ENCODE data around the gene NEGR1.

NEGR1 gene

DNA sequence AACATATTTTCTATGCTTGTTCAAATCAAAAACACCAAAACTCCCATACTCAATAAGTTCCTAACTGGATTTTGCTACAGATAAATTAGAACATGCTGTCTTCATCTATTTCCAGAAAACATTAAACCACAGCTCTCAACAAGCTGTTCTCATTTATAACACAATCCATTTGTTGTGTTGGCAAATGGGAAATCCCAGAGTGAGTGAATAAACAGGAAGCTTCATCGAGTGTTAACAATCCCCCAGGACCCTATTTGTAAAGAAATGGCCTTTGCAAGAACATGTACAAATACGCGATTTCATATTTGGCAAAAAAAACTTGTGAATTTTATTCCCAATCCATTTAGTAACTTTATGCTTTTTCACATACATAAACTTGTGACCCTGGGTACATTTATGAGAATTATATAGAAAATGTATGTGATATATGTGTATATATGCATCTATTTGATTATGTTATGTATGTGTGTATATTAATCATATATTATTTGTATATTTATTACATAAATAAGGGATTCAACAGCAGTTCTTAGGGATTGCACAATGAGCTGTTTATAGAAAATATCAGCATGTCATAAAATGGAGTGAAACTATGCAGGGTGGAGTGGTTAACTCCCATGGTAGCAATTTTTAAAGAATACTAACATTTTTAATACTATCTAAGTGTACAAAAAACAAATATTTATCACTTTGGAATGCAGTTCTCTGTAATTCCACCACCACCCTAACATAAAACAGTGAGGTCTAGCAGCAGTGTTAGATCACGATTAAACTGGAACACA lies 160.0 kb downstream of the NEGR1 start:
- FAIRE-seq (no peak), DNase-seq (ENCODE audit: insufficient read length, low spot score) (no peak)

DNA sequence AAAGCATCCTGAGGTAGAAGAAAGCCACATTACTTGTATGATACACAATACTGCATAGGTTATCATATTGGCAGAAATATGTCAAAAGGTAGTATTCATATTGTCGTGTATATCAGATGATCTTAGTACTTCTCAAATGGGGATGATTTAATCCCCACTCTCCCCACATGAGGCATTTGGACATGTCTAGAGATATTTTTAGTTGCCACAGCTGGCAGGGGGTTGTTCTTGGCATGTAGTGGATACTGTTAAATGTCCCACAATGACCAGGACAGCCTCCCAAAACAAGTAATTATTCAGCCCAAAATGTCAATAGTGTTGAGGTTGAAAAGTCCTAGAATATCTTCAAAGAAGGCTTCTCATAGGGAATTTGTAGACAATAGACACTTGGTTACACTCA lies 162.8 kb downstream of the NEGR1 start:
- DNase-seq (ENCODE audit: insufficient read length, low spot score) = no peak
- no peak for FAIRE-seq

- DNase-seq (ENCODE audit: insufficient read length, low spot score) (no peak), FAIRE-seq (no peak)
Measured at GRCh38 chr1:72117621-72118020, 164.7 kb downstream of the NEGR1 start.

DNA sequence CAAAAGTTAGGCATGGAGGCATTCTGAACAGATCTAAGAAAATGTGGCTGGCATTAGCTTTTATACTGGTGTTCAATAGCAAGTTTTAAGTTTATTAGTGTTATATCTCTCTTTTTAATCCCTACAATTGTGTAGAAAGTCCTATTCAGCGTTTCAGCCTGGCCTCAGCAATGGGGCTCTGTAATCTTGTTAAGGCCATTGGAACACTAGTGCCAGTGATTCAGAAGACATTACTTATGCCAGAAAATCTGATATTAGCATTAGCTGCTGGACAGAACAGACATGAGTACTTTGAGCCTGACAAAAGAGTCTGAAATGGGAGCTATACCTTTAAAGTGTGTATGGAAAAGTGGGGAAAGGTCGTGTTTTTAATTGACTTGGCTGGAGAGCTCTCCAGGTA lies 167.0 kb downstream of the NEGR1 start:
- no peak for FAIRE-seq
- no peak for DNase-seq (ENCODE audit: insufficient read length, low spot score)

GRCh38 chr1:72111662-72112061 lies 170.7 kb downstream of the NEGR1 start:
- DNase-seq (ENCODE audit: insufficient read length, low spot score) (no peak), FAIRE-seq (no peak)

GRCh38 chr1:72109916-72110315 lies 172.4 kb downstream of the NEGR1 start:
- DNase-seq (ENCODE audit: insufficient read length, low spot score) (no peak), FAIRE-seq (no peak)

DNA sequence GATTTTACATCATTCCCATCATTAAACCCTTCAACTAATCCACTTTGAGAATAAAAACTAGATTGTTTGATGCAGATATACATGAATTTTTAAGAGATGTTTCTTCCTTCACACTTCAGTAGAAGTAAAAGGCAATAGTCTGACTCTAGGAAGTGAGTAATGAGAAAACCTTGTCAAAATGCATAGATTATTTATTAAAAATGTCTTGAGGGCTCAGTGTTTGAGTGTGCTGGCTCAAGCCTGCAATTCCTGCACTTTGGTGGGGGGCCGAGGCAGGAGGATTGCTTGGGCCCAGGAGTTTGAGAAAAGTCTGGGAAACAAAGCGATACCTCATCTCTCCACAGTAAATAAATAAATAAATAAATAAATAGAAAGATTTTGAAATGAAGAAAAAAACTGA lies 177.1 kb downstream of the NEGR1 start:
- FAIRE-seq (no peak), DNase-seq (ENCODE audit: insufficient read length, low spot score) (no peak)

DNA sequence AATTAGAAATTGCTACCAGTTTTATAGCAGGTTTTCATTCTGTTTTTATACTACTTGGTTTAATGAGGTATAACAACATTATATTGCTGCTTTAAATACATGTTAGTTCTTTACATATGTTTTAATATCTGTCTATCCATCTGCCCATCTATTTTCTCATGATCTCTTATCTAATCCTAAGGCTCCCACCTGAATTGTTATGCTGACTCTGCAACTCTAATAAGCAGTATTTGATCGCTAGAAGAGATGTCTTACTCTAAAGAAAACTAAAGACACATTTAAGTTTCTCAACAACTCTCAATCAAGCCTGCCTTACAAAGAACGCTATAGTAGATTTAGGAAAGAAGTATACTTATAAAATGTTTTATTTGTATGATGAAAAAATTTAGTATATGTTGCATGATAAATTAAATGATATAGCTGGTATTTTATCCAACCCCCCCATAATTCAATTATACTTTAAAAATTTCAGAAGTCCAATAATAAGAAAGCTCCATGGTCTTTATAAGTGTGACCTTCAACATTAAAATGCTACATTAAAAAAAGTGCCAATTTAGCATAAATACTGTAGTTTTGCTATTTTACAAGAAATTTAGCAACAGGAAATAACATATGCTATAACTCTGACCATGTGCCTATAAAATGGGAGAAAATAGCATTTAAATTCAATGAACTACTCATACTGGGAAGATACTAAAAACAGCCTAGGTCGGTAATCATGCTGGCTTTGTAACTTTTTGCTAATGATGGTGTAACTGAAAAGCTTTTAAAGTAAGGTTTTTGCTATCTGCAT lies 180.3 kb downstream of the NEGR1 start:
- DNase-seq (ENCODE audit: insufficient read length, low spot score) (no peak), FAIRE-seq (no peak)

DNA sequence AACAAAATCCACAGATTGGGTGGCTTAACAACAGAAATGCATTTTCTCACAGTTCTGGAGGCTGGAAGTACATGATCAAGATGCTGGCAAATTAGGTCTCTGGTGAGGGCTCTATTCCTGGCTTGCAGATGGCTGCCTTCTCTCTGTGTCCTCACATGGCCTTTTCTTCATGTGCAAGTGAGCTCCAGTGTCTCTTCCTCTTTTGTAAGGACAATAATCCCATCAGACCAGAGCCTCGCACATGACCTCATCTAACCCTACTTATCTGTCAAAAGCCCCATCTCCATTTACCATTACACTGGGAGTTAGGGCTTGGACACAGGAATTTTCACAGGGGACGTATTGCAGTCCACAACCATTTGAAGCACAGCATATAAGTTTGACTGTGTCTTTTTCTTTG lies 181.6 kb downstream of the NEGR1 start:
- no peak for DNase-seq (ENCODE audit: insufficient read length, low spot score)

GRCh38 chr1:72097851-72098570 lies 184.3 kb downstream of the NEGR1 start:
- DNase-seq (ENCODE audit: insufficient read length, low spot score) = no peak
- no peak for FAIRE-seq

More for the DNA sequence above, 181.6 kb downstream of the NEGR1 start:
- no peak for FAIRE-seq

GRCh38 chr1:72094209-72094608 lies 188.1 kb downstream of the NEGR1 start:
- no peak for FAIRE-seq
- DNase-seq (ENCODE audit: insufficient read length, low spot score) = no peak

DNA sequence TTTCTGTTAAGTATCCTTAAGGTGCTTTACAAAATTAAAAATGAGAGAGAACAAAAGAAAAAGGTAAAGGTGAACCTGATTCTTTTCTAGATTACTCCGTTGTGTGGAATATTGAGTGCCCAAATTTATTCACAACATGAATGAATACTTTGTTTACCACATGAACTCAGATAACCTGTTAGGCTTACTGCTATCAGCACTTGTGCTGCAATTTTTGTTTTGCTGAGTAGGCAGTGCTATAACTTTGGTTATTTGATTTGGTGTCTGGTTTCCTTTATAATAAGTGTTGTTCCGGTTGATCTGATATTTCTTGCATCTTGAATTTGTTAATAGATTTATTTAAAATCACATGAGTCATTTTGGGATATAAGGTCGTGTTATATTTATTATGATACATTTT lies 195.9 kb downstream of the NEGR1 start:
- DNase-seq (ENCODE audit: insufficient read length, low spot score) (no peak), FAIRE-seq (no peak)

DNA sequence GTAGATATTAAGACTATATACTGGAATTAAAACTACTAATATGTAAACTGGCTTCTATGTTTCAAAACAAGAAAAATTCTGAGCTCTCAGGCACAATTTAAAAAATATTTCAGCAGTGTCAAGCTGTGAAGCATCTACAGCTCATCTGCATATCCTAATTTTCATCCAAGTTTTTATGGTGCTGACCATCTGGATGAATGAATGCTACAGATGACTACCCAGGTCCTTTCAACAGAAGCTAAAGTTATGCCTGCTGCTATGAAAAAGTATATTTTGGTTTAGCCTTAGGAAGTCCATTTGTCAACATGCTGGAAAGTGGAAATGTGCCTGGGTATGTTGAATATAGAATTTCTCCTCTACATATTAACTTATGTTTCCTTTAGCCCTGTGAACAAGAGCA lies 206.9 kb downstream of the NEGR1 start:
- FAIRE-seq = no peak

GRCh38 chr1:72066431-72066830 lies 215.9 kb downstream of the NEGR1 start:
- DNase-seq (ENCODE audit: insufficient read length, low spot score) = no peak
- no peak for FAIRE-seq

More for the DNA sequence above, 206.9 kb downstream of the NEGR1 start:
- no peak for DNase-seq (ENCODE audit: insufficient read length, low spot score)

- FAIRE-seq = no peak
- no peak for DNase-seq (ENCODE audit: insufficient read length, low spot score)
Measured at GRCh38 chr1:72064196-72065075, 217.9 kb downstream of the NEGR1 start.

DNA sequence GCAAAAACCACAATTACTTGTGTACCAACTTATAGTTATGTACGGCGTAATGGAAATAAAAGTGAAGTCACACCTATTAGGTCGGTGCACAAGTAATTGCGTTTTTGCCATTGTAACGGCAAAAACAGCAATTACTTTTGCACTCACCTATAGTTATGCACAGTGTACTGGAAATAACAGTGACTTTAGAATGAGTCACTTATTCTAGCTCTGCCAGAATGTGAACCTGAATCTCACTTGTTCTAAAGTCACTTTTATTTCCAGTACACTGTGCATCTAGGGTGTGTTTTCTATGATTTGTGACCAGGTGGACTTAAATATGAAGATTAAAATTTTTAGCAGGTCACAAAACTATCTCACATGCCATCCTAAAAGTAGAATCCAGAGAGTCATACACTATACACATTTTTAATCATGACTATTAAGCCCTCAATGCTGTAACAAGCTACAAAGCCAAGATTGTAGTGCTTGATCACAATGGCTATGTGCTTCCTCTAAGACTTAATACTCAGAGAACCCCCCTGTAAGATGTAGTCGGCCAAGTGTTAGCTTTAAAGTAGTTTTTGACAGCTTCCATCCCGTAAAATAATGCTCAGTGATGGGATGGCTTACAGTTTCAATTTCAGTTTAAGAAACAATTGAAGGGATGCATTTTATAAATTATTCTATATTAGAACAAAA lies 218.8 kb downstream of the NEGR1 start:
- DNase-seq (ENCODE audit: insufficient read length, low spot score) (no peak), FAIRE-seq (no peak)

DNA sequence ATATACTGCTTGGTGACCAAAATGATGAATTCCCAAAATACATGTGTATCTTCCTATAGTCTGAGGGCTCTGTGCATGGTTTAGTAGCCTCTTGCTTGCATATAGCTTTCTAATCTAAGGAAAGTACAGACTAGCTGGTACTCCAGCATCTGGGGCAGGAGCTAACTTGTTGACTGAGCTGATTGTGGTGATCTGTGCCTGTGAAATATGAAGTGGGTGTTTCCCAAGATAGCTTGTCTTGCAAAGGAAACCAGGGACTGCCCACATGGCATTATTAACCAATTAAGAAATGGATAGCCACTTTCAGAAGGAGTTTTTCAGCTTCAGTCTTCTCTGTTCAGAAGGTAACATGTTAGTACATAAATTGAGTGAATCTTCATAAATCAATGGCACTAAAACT lies 219.8 kb downstream of the NEGR1 start:
- FAIRE-seq (no peak), DNase-seq (ENCODE audit: insufficient read length, low spot score) (no peak)

DNA sequence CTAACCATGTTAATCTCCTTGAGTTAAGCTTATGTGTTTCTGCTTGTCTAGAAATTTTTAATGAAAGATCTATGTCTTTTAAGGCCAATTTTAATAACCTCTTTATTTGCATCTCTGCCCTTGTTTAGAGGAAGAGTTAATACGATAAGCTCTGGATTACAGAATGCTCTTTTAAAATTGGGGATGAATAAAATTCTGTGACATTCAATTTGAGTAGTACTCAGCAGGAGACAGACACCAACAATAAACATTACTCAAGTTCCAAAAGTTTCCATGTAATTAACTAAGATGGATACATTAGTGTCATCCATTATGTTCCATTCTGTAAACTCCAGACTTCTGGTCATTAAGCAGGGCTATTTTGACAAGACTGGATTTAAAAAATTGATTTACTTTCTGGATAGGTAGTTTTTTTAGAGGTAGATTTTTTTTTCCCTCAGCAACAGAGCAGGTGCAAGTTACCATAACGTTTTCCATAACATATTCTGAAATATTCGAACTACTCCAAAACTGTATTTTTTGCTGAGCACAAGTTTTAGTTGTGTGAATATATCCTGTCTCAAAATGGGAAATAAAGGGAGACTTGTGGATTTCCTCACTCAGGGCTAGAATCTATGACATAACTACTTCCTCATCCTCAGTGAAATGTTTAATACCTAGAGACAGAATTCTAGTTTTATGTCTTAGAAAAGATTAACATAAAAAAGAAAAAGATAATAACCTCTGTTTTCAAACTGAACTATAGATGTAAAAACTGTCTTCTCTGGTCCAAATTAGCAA lies 221.7 kb downstream of the NEGR1 start:
- DNase-seq (ENCODE audit: insufficient read length, low spot score) (no peak), FAIRE-seq (no peak)

GRCh38 chr1:72056516-72056915 lies 225.8 kb downstream of the NEGR1 start:
- DNase-seq (ENCODE audit: insufficient read length, low spot score) (no peak), FAIRE-seq (no peak)
